GM21381 (cell line): ENCODE measurements around the gene SPATA9.

Experiments
- ATAC-seq: cut with Tn5 transposase; IDR thresholded peaks from one replicate; pipeline ENCODE4 v1.9.1; 2021; ENCODE audit warnings: mild to moderate bottlenecking, moderate library complexity; ENCODE audit not compliant: unreplicated experiment

The SPATA9 gene

GRCh38 chr5:95620870-95621838 lies 61.6 kb downstream of the SPATA9 start:
- peak; percentile 39 for ATAC-seq

- peak; percentile 62 for ATAC-seq
Observed at GRCh38 chr5:95620030-95620869, 62.5 kb downstream of the SPATA9 start, which contains the start of gene GPR150. Gene GPR150, plus strand, starts transcription at chr5:95620087. Its CDS starts 189 bp downstream, at chr5:95620276.

- no peak for ATAC-seq
Observed at GRCh38 chr5:95619514-95620029, 63.2 kb downstream of the SPATA9 start.

GRCh38 chr5:95619096-95619495 lies 63.7 kb downstream of the SPATA9 start:
- no peak for ATAC-seq

- no peak for ATAC-seq
Observed at GRCh38 chr5:95617057-95617456, 65.7 kb downstream of the SPATA9 start.

GRCh38 chr5:95615164-95615467 lies 67.7 kb downstream of the SPATA9 start:
- ATAC-seq = peak; percentile 50

- ATAC-seq = no peak
Observed at GRCh38 chr5:95613514-95613913, 69.3 kb downstream of the SPATA9 start.

- ATAC-seq = no peak
Observed at GRCh38 chr5:95611396-95611795, 71.4 kb downstream of the SPATA9 start.

- no peak for ATAC-seq
Observed at GRCh38 chr5:95610546-95610945, 72.2 kb downstream of the SPATA9 start.

- ATAC-seq = no peak
Observed at GRCh38 chr5:95609711-95610110, 73.1 kb downstream of the SPATA9 start.
